Trophoblast cell (in vitro differentiated cells and primary cell): ENCODE data around the gene AATK.
A peak's percentile ranks its signal among the peaks of the same experiment; 100 is the strongest.

Experiments
- DNase-seq, 2 donors: peaks; one replicate each; pipeline ENCODE4 v3.0.0-alpha.2; 2016
- H2AFZ ChIP-seq: 2 replicates; pipeline ENCODE4 v1.6.1; 2013; ENCODE audit warnings: low read length, moderate library complexity, mild to moderate bottlenecking; ENCODE audit not compliant: insufficient read depth, poor library complexity
- H2AK5ac ChIP-seq: 2 replicates; pipeline ENCODE4 v1.6.1; 2013; ENCODE audit warnings: mild to moderate bottlenecking, low read length
- H2BK120ac ChIP-seq: 2 replicates; pipeline ENCODE4 v1.6.1; 2013; ENCODE audit warnings: low read length, mild to moderate bottlenecking, moderate library complexity; ENCODE audit not compliant: insufficient read depth, poor library complexity
- H2BK12ac ChIP-seq: 2 replicates; pipeline ENCODE4 v1.6.1; 2013; ENCODE audit warnings: mild to moderate bottlenecking, low read length, moderate library complexity
- H2BK5ac ChIP-seq: 2 replicates; pipeline ENCODE4 v1.6.1; 2013; ENCODE audit warnings: low read length, low read depth, moderate library complexity, mild to moderate bottlenecking; ENCODE audit not compliant: poor library complexity
- H3K14ac ChIP-seq: 2 replicates; pipeline ENCODE4 v1.6.1; 2013; ENCODE audit warnings: mild to moderate bottlenecking, low read length
- H3K18ac ChIP-seq: 2 replicates; pipeline ENCODE4 v1.6.1; 2013; ENCODE audit warnings: mild to moderate bottlenecking, low read length
- H3K23ac ChIP-seq: 2 replicates; pipeline ENCODE4 v1.6.1; 2013; ENCODE audit warnings: low read length
- H3K27ac ChIP-seq: 2 replicates; pipeline ENCODE4 v1.5.1; 2013; ENCODE audit warnings: low read depth, mild to moderate bottlenecking, inconsistent platforms, low read length, moderate library complexity
- H3K27me3 ChIP-seq: 2 replicates; pipeline ENCODE4 v1.6.1; 2013; ENCODE audit warnings: inconsistent platforms, mild to moderate bottlenecking, low read length, moderate library complexity; ENCODE audit not compliant: insufficient read depth
- H3K36me3 ChIP-seq, 2 experiments: 1 replicate in 1 of 2; 2 replicates in 1 of 2; pipeline ENCODE4 v1.6.1; 2013; ENCODE audit warnings: low read length in 2 of 2, mild to moderate bottlenecking in 2 of 2, moderate library complexity in 1 of 2; ENCODE audit not compliant: insufficient read depth in 2 of 2, control insufficient read depth in 1 of 2
- H3K4ac ChIP-seq: 2 replicates; pipeline ENCODE4 v1.6.1; 2013; ENCODE audit warnings: low read depth, mild to moderate bottlenecking, low read length, moderate library complexity
- H3K4me1 ChIP-seq, 2 experiments: 1 replicate in 1 of 2; 2 replicates in 1 of 2; pipeline ENCODE4 v1.6.1; 2013; ENCODE audit warnings: low read length in 2 of 2, mild to moderate bottlenecking in 2 of 2, moderate library complexity in 1 of 2; ENCODE audit not compliant: insufficient read depth in 2 of 2, control insufficient read depth in 1 of 2
- H3K4me2 ChIP-seq: 2 replicates; pipeline ENCODE4 v1.6.1; 2013; ENCODE audit warnings: inconsistent platforms, mild to moderate bottlenecking, low read length, moderate library complexity
- H3K4me3 ChIP-seq: 2 replicates; pipeline ENCODE4 v1.5.1; 2013; ENCODE audit warnings: mild to moderate bottlenecking, low read depth, low read length, inconsistent platforms
- H3K79me1 ChIP-seq: one replicate; pipeline ENCODE4 v1.6.1; 2013; ENCODE audit warnings: low read length
- H3K79me2 ChIP-seq: 2 replicates; pipeline ENCODE4 v1.6.1; 2013; ENCODE audit warnings: low read length, mild to moderate bottlenecking; ENCODE audit not compliant: control insufficient read depth, insufficient read depth, poor library complexity
- H3K9ac ChIP-seq: 2 replicates; pipeline ENCODE4 v1.6.1; 2013; ENCODE audit warnings: mild to moderate bottlenecking, low read length
- H3K9me3 ChIP-seq: 2 replicates; pipeline ENCODE4 v1.6.1; 2013; ENCODE audit warnings: low read depth, mild to moderate bottlenecking, control low read depth, inconsistent platforms, low read length; ENCODE audit not compliant: insufficient read depth
- H4K12ac ChIP-seq: 2 replicates; pipeline ENCODE4 v1.6.1; 2013; ENCODE audit warnings: low read depth, mild to moderate bottlenecking, low read length, moderate library complexity
- H4K8ac ChIP-seq: 2 replicates; pipeline ENCODE4 v1.6.1; 2013; ENCODE audit warnings: low read depth, mild to moderate bottlenecking, low read length, moderate library complexity
- H4K91ac ChIP-seq: one replicate; pipeline ENCODE4 v1.6.1; 2013; ENCODE audit warnings: low read depth, mild to moderate bottlenecking, low read length, moderate library complexity
- WGBS: extraction: QIAGEN DNeasy Blood & Tissue Kit; methylation state at CpG from one replicate; pipeline ENCODE4 v1.1.7; 2013; ENCODE audit warnings: missing lambda C conversion rate; ENCODE audit not compliant: insufficient read length, insufficient coverage; ENCODE audit errors: extremely low coverage; 5-methylcytosine and 5-hydroxymethylcytosine counted together

AATK gene

GRCh38 chr17:81101614-81102306, 64.3 kb downstream of the AATK start:
- Histone ChIP-seq H3K4me2 (no peak overlapping the region), H4K91ac (no peak overlapping the region), H3K79me1 (peaks cover 6% of the 10 kb centered on the region), H4K12ac (no peak overlapping the region), H3K18ac (no peak overlapping the region), H3K36me3 (peaks cover 58 to 67% of the 10 kb centered on the region in 2 experiments), H3K79me2 (peaks cover 2% of the 10 kb centered on the region), H3K27ac (no peak overlapping the region), H2BK120ac (no peak overlapping the region), H3K23ac (no peak overlapping the region), H4K8ac (no peak overlapping the region), H2BK5ac (no peak overlapping the region), H3K27me3 (no peaks in the 10 kb centered on the region), H2AFZ (no peak overlapping the region), H3K4me1 (peaks cover 11 to 13% of the 10 kb centered on the region in 2 experiments), H2BK12ac (no peak overlapping the region), H3K14ac (no peak overlapping the region), H3K4me3 (no peak overlapping the region), H3K4ac (no peak overlapping the region), H2AK5ac (no peak overlapping the region), H3K9me3 (no peaks in the 10 kb centered on the region), H3K9ac (no peak overlapping the region)
- no CpG with 5 or more reads among the region's 33 CpGs for WGBS
- DNase-seq, result peak; percentile 94 to 95

GRCh38 chr17:81100668-81101067, 65.4 kb downstream of the AATK start:
- no CpG with 5 or more reads among the region's 10 CpGs for WGBS
- Histone ChIP-seq H2AK5ac (no peak overlapping the region), H4K8ac (no peak overlapping the region), H2AFZ (no peak overlapping the region), H2BK12ac (no peak overlapping the region), H2BK5ac (no peak overlapping the region), H3K36me3 (peaks cover 52 to 62% of the 10 kb centered on the region in 2 experiments), H3K4me1 (peaks cover 19 to 22% of the 10 kb centered on the region in 2 experiments), H4K12ac (no peak overlapping the region), H3K4me3 (no peak overlapping the region), H3K79me1 (peaks cover 8% of the 10 kb centered on the region), H3K9ac (no peak overlapping the region), H3K9me3 (peaks cover 4% of the 10 kb centered on the region), H3K27ac (no peak overlapping the region), H3K4ac (no peak overlapping the region), H3K4me2 (no peak overlapping the region), H2BK120ac (no peak overlapping the region), H3K23ac (no peak overlapping the region), H3K14ac (no peak overlapping the region), H4K91ac (no peak overlapping the region), H3K18ac (no peak overlapping the region), H3K79me2 (peaks cover 2% of the 10 kb centered on the region), H3K27me3 (no peaks in the 10 kb centered on the region)
- DNase-seq, result no peak

- H3K27ac ChIP-seq, result no peak overlapping the region
- no peak overlapping the region for H3K18ac ChIP-seq
- H2BK5ac ChIP-seq, result no peak overlapping the region
- H4K91ac ChIP-seq, result no peak overlapping the region
- no peak overlapping the region for H3K4ac ChIP-seq
- H4K12ac ChIP-seq, result no peak overlapping the region
- peaks cover 7% of the 10 kb centered on the region for H3K79me2 ChIP-seq
- no peak overlapping the region for H2BK12ac ChIP-seq
- H3K14ac ChIP-seq, result no peak overlapping the region
- H2BK120ac ChIP-seq, result no peak overlapping the region
- no peak overlapping the region for H3K4me2 ChIP-seq
- no peak overlapping the region for H2AK5ac ChIP-seq
- DNase-seq, result no peak
- H3K27me3 ChIP-seq, result no peaks in the 10 kb centered on the region
- H3K36me3 ChIP-seq, result peaks cover 50 to 56% of the 10 kb centered on the region in 2 experiments
- no CpG with 5 or more reads among the region's 23 CpGs for WGBS
- no peak overlapping the region for H3K23ac ChIP-seq
- no peak overlapping the region for H4K8ac ChIP-seq
- H3K79me1 ChIP-seq, result peaks cover 14% of the 10 kb centered on the region
- H3K4me1 ChIP-seq, result peaks cover 26 to 29% of the 10 kb centered on the region in 2 experiments
- H3K9ac ChIP-seq, result no peak overlapping the region
- H2AFZ ChIP-seq, result no peak overlapping the region
- peaks cover 4% of the 10 kb centered on the region for H3K9me3 ChIP-seq
- H3K4me3 ChIP-seq, result no peak overlapping the region
Observed at GRCh38 chr17:81099888-81100287, 66.1 kb downstream of the AATK start.

GRCh38 chr17:81097943-81098308, 68.1 kb downstream of the AATK start:
- no peak for DNase-seq
- Histone ChIP-seq H3K79me2 (peaks cover 7% of the 10 kb centered on the region), H2BK5ac (no peak overlapping the region), H2AFZ (no peak overlapping the region), H4K91ac (peak overlapping the region; percentile 60), H3K4me1 (peaks cover 37 to 39% of the 10 kb centered on the region in 2 experiments), H2BK120ac (no peak overlapping the region), H3K9ac (no peak overlapping the region), H3K9me3 (peaks cover 4% of the 10 kb centered on the region), H3K23ac (no peak overlapping the region), H3K4ac (no peak overlapping the region), H3K4me2 (no peak overlapping the region), H3K27me3 (no peaks in the 10 kb centered on the region), H4K12ac (no peak overlapping the region), H3K27ac (no peak overlapping the region), H4K8ac (no peak overlapping the region), H3K4me3 (no peak overlapping the region), H3K36me3 (peaks cover 31 to 38% of the 10 kb centered on the region in 2 experiments), H3K18ac (no peak overlapping the region), H2BK12ac (no peak overlapping the region), H3K79me1 (peaks cover 14% of the 10 kb centered on the region), H3K14ac (no peak overlapping the region), H2AK5ac (no peak overlapping the region)
- no CpG with 5 or more reads among the region's 13 CpGs for WGBS
